GM12865 (cell line): ENCODE data around the gene SCAF8.
"Not testable (repeated sequence)": the region's sequence is repeated elsewhere in the genome, so short reads cannot be mapped to it uniquely, and the experiment has no call there.

Experiments
- DNase-seq: peaks from one replicate; pipeline ENCODE4 v3.0.0; 2010; ENCODE audit warnings: low read depth
- H3K4me3 ChIP-seq: 2 replicates; pipeline ENCODE4 v1.5.1; 2011; ENCODE audit warnings: mild to moderate bottlenecking, low read depth, low read length, control low read depth
- CTCF ChIP-seq: IDR thresholded peaks from 2 replicates; pipeline ENCODE4 v1.5.1; 2011; ENCODE audit warnings: low read length, control low read depth, low read depth, inconsistent platforms; ENCODE audit not compliant: insufficient read depth; ENCODE audit errors: missing control alignments

Gene SCAF8

DNA sequence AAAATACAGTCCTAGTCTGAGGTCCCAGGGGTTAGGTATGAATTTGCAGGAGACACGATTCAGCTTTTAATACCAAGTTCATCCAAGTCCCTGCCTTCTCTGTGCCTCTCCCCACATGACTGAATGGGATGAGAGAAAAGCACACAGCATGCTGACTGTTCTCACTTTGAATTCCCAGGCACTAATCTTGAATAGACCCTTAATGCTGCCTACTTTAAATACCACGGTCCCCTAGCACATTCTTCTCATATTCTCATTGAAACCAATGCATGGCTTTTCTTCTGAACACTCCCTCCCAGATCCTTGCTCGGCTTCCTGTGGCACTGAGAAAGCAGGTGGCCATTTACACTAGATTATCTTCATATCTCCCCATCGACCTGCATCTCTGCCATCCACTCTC, 30.1 kb upstream of the SCAF8 start:
- no peak overlapping the region for H3K4me3 ChIP-seq
- TF ChIP-seq CTCF: no peak
- DNase-seq: no peak

DNA sequence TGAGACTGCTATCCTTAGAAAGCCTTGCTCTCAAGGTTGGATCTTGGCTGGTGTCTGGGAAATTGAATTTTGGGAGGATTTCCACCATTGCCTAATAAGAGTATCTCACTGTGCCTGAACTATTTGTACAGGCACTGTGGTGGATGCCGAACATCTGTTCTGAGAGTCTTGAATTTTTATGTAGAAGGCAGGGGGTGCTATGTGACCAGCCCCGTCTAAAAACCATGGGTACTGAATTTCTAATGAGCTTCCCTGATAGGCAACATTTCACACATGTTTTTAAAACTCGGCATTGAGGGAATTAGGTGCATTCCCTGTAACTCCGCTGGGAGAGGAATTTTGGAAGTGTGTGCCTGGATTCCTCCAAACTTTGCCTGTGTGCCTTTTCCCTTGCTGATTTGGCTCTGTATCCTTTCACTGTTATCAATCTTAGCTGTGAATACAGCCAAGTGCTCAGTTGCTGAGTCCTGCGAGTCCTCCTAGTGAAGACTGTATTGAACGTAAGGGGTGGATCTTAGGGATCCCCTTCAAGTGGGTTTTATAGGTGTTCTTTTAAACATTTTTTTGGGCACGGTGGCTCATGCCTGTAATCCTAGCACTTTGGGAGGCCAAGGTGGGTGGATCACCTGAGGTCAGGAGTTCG, 27.6 kb upstream of the SCAF8 start:
- peak; percentile 6 for DNase-seq
- no peak overlapping the region for H3K4me3 ChIP-seq
- no peak for TF ChIP-seq CTCF

DNA sequence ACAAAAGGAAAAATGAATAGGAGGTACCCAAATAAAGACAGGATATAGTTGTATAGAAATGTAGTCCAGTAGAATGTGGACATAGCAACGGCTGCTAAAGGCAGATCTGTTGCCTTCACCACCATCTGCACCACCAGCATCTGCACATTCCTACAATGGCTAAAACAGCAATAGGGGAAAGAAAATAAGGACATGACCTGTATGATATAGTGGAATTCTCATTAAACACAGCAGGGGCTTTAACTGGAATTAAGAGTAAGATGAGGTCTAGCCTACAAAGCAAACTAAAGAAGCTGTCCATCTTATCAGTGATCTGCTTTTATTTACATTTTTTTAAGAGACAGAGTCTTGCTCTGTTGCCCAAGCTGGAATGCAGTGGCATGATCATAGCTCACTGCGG, 26.8 kb upstream of the SCAF8 start:
- TF ChIP-seq CTCF: no peak
- DNase-seq: no peak
- H3K4me3 ChIP-seq: no peak overlapping the region

DNA sequence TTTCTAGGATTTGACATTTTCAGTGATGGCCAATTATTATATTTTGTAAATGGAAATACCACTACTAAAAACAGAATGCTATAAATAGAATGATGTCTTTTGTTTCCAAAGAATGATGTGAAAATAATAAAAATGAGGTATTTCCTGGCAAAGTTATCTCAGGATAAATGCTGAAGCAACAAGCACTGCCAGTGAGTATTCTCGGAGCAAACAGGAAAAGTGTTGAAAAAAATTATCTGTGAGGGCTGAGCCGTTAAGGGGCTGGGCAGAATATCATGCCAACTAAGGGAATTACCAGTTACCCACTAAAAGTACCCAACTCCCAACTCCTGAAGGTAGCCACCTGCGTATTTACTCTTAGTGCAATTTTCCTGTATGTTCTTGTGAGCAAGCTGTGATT, 23.6 kb upstream of the SCAF8 start:
- no peak for TF ChIP-seq CTCF
- no peak overlapping the region for H3K4me3 ChIP-seq
- DNase-seq: no peak

- H3K4me3 ChIP-seq: no peak overlapping the region
- no peak for DNase-seq
- no peak for TF ChIP-seq CTCF
Observed at GRCh38 chr6:154710689-154711088, 22.5 kb upstream of the SCAF8 start.

DNA sequence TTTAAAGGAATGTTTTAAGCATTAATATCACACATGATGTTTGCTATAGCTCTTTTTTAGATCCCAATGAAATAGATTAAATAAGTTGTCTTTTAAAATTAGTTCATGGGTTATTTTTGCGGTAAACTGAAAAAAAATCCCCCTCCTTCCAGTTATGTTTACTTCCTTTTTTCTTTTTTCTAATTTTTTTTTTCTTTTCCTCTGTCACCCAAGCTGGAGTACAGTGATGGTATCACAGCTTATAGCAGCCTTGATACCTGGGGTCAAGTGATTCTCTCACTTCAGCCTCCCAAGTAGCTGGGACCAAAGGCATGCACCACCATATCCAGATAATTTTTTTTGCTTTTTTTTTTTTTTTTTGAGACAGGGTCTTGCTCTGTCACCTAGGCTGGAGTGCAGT, 17.8 kb upstream of the SCAF8 start:
- no peak overlapping the region for H3K4me3 ChIP-seq
- no peak for TF ChIP-seq CTCF
- DNase-seq: no peak

GRCh38 chr6:154716350-154716749, 16.9 kb upstream of the SCAF8 start:
- not testable (repeated sequence) for H3K4me3 ChIP-seq, DNase-seq
